HG03280 (cell line): Measurements from ENCODE around the gene PTTG2.

Source experiments
- ATAC-seq: cut with Tn5 transposase; IDR thresholded peaks from one replicate; pipeline ENCODE4 v1.9.1; 2021; ENCODE audit warnings: mild to moderate bottlenecking, moderate library complexity; ENCODE audit not compliant: unreplicated experiment

PTTG2 gene

DNA sequence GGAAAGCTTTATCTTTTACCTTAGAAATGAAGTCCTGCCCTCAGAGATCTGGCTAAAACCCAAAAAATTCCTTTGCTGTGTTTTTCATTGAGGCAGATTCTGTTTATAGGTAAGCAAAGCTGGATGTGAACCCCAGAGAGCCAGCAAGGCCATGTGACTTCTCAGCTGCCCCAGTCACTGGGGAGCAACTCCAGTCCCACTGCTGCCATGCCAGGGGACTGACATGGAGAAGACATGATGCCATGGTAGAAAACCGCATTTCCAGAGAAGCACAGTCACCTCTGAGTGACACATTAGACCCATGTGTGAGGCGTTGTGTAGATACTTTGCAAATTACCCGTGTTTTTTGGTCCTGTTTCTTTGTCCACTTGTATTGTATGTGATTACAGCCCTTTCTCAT, 45.4 kb downstream of the PTTG2 start:
- ATAC-seq: no peak

GRCh38 chr4:38007645-38008044, 47.4 kb downstream of the PTTG2 start:
- ATAC-seq: no peak

DNA sequence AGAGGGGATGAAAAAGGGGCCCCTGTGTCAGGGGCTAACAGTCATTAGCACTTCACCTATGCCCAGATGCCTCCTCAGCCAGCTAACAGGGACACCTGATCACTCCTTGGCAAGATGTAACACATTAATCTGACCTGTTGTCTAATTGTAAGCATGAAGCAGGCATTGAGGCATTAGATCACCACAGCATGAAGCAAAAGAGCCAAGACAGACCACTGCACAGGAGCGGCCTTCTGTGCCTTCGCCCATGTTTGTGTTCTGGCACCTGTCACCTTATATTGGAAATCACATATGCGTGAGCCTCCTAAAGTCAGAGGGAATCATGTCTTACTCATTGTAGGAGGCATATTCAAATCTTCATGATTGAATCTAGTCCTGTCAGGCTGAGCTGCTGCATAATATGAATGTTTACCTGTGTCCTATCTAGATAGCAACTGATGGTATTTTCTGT, 48.4 kb downstream of the PTTG2 start:
- ATAC-seq: no peak

GRCh38 chr4:38009421-38009820, 49.2 kb downstream of the PTTG2 start:
- no peak for ATAC-seq

DNA sequence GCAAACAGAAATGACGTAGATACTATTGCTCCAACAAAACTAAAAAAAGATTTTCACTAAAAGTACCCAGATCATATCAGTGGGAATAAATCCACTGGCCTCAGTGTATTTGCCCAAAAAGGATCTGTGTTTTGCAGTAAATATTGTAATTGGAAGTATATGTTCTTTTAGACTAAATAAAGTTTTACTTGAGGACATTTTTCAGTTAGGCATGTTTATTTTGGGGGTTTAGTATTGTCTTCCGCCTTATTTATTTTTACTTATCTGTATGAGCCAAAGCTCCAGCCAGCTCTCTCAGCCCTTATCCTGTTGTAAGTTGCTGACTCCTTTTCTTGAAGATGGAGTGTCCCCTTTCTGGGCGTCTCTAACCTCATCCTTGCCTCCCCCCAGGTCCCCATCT, 49.8 kb downstream of the PTTG2 start:
- ATAC-seq: no peak
